Left kidney (tissue), 2 donors: Measurements from ENCODE around the gene TULP3. TPM values are rescaled to one million over a fixed set of nuclear protein-coding genes. Genes with fewer than 3 reads are reported as not detected.
A peak's percentile ranks its signal among the peaks of the same experiment; 100 is the strongest.

ENCODE experiments used
- DNase-seq: peaks from one replicate; pipeline ENCODE4 v3.0.0-alpha.2; 2013
- polyA plus RNA-seq: library from polyadenylated mRNA; unstranded; fragments of 120-200 nt; gene quantifications from one replicate; pipeline ENCODE4 v1.2.1, GENCODE V29; 2013; ENCODE audit not compliant: insufficient read length

Gene TULP3
- polyA plus RNA-seq, 1 donor = 34.7 TPM

DNA sequence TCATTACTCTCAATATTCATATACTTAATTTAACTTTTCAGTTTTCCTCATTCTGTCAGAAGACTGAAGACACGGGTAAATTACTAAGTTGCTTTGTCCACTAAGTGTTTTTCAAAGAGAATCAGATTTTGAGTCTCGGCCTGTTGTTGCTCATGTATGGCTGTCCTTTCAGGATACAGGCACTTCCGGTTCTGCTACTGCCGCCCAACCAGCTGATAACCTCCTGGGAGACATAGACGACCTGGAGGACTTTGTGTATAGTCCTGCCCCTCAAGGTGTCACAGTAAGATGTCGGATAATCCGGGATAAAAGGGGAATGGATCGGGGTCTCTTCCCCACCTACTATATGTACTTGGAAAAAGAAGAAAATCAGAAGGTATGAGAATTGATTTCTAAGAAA, 40.2 kb downstream of the TULP3 start:
- DNase-seq = no peak

DNA sequence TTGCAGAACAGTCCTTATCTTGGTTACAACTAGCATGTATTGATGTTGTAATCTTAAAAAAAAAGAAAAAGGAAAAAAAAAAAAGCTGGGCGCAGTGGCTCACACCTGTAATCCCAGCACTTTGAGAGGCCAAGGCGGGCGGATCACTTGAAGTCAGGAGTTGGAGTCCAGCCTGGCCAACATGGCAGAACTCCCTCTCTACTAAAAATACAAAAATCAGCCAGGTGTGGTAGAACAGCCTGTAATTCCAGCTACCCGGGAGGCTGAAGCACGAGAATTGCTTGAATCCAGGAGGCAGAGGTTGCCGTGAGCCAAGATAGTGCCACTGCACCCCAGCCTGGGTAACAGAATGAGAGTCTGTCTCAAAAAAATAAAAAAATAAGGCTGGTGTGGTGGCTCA, 42.9 kb downstream of the TULP3 start:
- no peak for DNase-seq

DNA sequence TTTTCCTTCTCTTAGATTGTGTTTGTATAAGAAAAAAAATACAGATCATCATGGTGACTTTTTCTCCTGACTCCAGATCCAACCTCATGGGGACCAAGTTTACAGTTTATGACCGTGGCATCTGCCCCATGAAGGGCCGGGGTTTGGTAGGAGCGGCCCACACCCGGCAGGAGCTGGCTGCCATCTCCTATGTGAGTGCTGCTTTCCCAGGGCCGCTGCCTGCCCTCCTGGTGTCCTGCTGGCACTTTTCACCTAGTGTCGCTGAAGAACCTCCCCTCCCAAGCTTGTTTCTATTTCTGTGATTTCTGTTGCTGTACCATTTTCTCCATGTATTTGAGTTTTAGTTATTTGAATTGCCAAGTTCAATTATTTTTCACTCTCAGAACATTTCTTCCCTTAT, 43.7 kb downstream of the TULP3 start:
- DNase-seq = no peak

DNA sequence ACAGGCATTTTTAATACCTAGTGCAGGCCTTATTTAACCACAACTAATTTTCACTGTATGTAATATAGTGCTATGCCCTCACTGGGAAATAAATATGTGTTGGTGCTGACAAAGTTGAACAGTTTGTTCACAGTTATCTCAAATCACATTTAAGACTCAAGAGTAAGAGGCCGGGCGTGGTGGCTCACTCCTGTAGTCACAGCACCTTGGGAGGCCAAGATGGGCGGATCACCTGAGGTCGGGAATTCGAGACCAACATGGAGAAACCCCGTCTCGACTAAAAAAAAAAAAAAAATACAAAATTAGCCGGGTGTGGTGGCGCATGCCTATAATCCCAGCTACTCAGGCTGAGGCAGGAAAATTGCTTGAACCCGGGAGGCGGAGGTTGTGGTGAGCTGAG, 45.6 kb downstream of the TULP3 start:
- DNase-seq = no peak

DNA sequence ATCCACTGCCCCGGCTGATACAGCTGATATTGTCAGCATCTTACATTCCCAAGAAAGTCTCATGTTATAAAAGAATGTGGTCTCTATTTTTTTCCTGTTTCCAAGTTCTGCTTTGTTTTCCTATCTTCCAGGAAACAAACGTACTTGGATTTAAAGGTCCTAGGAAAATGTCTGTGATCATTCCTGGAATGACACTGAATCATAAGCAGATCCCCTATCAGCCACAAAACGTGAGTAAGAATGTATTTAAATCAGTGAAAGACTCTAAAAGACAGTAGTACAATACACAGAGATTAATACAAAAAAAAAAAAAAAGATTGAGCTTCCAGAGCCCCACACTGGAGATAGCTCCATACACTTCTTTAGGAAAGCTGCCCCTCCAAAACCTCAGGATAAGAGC, 46.8 kb downstream of the TULP3 start:
- DNase-seq = no peak

DNA sequence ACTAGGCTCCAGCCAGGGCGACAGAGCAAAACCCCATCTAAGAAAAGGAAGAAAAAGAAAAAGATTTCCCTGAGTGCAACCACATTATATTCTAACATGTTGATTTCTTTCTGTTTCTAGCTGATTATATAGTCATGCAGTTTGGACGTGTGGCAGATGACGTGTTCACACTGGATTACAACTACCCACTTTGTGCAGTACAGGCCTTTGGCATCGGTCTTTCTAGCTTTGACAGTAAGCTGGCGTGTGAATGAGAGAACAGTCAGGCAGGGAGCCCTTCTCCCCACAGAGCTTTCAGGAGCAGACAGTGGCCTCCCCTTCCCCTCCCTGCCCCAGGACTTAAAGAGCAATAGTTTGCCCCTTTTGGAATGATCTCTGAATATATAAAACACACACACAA, 48.5 kb downstream of the TULP3 start:
- DNase-seq = no peak

DNA sequence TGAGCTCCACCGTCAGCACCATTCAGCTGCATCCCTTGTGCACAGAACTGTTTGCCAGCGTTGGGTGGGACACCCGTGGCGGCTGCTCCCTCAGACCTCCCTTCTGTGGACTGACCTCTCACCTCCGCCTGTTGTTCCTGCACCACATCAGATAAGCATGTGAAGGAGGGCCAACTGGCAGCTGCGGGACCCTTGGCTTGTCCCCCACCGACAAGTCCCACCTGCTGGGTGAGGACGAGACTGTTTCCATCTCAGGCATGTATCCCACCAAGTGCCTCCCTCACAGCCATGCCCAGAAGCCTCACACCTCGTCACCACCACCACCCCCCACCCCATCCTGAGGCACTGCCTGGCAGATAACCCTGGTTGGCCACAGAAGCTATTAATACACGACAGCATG, 49.9 kb downstream of the TULP3 start:
- no peak for DNase-seq

DNA sequence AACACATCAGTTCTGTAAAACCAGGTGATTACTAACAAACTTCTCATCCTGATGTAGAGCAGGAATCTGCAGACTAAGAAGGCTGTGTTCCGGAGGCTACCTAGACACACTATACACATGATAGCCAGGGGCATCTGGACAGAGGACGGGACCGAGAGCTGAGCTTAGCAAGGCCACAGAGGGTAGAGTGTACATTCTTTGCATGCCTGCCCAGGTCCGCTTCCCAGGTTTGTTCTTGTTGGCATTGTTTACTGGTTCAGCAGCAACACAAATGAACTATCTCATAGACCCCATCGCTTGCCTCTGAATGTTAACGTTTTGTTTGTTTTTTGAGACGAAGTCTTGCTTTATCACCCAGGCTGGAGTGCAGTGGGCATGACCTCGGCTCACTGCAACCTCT, 50.8 kb downstream of the TULP3 start:
- no peak for DNase-seq

DNA sequence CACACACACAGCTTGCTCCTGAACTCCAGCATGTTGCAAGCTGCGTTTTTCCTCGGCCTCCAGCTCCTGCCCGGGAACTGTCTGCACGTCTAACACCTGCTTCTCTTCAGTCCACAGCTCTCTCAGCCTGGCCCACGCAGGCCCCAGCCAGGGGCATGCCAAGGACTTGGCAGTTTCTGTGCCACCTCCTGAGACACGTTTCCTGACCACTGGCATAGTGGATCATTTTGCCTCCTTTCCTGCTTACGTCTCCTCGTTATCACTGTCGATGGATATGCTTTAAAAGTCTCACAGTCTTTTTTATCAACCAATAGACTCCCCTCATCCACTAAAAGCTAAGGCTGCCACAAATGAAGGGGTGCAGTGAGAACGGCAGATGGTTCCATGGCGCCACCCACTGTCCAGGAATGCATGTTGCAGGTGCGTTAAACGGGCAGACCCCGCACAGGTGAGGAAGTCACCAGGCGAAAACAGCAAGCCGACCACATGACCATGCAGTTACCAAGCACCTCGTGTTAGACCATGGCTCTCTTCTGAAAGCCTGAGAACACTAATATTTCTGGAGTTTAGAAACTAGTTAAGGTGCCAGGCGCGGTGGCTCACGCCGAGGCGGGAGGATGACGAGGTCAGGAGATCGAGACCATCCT, 53.8 kb downstream of the TULP3 start:
- no peak for DNase-seq

DNA sequence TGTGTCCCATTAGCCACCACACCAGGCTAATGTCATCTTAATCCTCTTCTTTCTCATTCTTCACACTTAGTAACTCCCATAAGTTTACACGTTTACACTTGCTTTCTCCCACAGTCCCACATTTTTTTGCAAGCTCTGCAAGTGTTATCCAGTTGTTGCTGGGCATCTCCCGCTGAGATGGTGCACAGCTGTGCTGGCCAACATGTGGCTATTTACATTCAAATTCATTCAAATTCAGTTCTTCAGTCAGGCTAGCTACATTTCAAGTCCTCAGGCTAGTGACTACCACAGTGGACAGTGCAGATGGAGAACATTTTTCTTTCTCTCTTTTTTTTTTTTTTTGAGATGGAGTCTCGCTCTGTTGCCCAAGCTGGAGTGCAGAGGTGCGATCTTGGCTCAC, 58.7 kb downstream of the TULP3 start:
- DNase-seq = no peak

DNA sequence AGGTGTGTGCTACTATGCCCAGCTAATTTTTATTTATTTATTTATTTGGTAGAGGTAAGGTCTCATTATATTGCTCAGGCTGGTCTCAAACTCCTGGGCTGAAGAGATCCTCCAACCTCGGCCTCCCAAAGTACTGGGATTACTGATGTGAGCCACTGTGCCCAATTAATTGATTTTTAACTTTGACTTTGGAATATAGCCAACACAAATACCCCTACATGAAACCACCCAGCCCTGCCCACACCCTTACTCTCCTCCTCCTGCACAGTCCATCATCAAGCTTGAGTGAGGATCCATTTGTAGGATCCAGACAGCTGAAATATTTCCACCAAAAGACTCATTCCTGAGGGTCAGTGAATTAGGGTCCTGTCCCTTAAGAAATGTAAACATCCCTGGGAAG, 65.2 kb downstream of the TULP3 start:
- no peak for DNase-seq

DNA sequence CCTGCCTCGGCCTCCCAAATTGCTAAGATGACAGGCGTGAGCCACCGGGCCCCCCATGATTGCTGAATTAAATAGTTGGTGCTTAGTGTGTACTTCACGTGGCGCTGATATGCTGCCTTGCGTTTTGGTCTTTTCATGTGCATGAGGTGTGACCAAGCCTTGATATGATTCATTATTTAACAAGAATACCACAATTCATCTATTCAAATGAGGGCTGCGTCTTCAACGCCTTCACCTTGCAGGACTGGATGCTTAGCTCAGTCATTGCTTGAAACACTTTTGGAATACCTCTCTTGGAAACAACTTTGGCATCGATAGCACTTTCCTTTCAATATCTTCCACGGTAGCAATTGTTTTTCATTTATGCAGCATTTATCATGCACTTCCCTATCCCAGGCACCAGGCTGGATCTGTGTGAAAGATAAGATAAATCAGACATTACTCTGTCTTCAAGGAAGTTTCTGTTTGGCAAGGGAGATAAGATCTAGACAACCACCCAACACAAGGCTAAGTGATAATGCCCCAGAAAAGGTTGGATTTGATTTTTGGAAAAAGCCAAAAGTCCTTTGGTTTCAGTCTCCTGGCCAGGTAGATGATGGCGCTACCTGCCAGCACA, 67.2 kb downstream of the TULP3 start:
- no peak for DNase-seq

DNA sequence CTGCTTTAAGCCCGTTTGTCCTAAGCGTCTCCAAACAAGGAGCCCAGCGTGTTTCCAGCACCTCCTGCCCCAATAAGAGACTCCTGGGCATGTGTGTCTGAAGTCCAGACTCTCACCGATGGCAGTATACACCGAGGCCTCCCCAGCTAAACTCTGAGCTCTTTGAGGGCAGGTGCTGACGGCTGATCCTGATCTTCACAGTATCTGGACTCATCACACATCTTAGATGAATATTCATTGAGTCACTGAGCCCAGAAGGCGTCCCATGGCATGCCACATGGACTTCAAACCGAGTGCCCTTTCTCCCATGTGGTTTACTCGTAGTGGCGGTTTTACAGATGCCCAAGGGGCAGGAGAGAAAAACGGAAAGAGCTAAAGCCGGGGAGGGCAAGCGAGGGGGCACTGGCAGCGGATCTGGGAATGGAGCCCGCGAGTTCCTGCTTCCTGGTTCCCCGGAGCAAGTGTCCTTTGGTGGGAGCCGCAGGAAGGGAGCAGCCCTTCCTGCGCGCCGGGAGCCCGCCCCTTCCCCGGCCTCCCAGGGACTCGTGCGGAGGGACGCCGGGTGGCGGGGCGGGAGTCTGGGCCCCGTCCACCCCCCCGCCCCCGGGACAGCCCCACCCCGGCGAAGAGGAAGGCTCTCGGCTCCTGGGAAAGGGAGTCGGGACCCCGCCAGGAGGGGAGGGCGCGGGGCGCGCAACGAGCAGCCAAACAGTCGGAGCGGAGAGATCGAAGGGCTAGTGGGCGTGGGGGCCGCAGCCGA, 67.9 kb downstream of the TULP3 start:
- no peak for DNase-seq

DNA sequence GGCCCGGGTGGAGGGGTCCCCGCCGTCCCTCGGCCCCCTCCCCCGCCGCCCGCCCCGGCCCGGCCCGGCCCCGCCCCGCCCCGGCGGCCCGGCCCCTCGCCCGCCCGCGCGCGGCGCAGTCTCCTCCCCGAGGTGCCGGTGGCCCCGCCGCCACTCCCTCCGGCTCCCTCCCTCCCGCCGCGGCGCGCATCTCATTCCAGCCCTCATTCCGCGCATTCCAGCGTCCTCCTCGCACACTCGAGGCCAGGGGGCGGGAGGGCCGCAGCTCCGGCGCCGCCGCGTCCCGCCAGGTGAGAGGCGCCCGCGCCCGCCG, 68.5 kb downstream of the TULP3 start, which contains the start of gene TEAD4:
TEAD4 (plus strand) TSS at position 206 of the 313 bp plus-strand sequence.
- peak; percentile 68 for DNase-seq

DNA sequence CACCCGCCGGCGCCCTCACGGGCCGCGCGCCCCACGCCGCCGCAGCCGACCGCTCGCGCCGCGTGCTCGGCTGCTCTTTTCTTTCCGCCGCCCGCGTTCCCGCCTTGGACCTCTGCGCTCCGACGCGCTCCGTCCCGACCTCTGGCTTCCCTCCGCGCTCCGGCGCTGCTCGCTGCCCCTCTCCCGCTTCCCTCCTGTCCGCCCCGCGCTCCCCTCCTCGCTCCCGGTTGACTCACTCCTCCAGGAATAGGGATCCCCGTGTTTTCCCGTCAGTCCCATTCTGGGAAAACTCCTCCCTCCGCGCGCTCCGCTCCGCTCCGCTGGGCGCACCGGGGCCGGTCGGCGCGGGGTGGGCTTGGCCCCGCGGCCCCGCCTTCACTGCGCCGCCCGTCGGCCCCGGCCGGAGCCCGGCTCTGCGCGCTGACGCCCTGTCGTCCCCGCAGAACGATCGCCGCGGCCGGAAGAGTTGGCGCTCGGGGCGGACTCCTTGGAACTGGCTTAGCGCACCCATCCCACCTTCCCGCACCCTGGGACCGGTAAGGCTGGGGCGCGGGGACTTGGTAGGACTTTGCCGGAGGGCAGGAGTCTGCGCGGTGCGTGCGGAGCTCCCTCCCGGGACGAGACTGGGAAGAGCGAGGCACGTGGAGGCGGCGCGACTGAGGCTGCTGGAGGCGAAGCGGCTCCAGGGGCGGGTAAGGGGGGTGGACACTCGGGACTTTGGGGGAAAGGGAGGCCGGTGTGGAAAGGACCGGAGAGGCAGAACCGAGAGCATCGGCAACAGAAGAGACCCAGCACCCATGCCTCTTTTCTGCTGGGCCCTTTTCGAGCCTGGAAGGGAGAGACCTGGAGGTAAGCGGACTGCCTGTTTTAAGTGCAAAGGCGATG, 69.1 kb downstream of the TULP3 start:
- no peak for DNase-seq

DNA sequence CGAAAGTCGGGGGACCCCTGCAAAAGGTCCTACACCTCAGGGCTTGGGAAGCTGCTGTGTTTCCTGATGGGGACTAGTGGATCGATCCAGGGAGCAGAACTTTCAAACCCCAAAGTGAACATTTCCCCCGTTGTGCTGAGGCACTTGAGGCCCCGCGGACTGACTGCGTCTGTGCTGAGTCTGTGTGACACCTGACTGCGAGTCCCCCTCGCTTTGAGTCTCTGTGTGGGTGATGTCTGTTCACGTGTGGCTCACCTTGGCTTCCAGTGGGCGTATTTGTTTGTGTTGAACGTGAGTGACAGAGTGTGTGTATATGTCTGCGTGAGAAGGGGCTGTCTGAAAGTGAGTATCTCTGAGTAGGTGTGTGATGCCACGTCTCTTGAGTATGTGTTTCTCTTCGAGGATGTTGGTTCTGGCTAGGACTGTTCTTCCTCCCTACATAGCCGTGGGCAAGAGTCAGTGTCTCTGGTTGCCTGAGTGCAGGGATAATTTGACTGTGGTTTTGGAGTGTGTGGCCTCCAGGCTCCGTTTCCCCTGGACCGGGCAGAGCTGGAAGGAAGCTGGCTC, 69.8 kb downstream of the TULP3 start:
- DNase-seq = no peak

DNA sequence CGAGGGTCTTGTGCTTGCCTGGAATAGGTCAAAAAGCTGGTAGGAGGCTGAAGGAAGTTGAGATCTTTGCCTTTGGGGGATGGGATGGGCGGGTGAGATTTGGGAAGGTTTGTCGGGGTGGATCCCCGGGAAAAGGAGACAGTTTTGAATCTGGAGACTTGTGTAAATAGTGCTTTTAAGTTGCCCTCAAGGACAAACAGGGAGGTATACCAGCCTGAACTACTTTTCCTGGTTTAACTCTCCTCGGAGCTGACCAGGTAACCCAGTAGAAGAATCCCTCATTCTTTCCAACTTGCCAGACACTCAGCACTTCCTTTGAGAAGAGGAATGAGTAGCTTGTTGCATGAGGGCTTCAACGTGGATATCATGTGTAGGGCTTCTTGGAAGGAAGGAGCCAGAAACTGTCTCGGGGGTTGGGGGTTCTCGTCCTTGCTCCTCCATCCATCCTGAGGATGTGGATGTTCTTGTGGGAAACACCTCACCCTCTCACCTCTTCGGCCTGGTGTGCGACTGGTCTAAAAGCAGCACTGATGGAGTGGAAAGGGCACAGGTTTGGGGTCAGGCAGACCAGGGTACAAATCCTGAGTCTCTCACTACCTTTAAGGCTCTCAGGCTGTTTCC, 70.4 kb downstream of the TULP3 start:
- no peak for DNase-seq

DNA sequence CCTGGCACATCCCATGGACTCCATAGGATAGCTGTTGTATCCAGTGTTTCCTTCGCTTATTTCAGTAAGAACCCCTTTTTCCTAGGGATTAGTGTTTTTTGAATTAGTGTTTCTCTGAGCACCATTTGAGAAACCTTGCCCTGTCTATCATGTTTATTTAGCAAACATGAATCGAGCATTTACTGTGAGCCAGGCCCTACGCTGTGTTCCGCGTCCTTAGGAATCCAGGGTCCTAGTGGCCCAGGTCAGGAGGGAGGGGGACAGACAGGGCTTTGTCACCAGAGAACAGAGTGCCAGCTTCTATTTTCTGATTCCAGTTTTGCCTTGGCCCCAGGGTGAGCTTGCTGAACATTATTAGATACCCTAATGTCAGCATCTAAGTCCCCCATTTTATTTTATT, 71.0 kb downstream of the TULP3 start:
- DNase-seq = no peak

DNA sequence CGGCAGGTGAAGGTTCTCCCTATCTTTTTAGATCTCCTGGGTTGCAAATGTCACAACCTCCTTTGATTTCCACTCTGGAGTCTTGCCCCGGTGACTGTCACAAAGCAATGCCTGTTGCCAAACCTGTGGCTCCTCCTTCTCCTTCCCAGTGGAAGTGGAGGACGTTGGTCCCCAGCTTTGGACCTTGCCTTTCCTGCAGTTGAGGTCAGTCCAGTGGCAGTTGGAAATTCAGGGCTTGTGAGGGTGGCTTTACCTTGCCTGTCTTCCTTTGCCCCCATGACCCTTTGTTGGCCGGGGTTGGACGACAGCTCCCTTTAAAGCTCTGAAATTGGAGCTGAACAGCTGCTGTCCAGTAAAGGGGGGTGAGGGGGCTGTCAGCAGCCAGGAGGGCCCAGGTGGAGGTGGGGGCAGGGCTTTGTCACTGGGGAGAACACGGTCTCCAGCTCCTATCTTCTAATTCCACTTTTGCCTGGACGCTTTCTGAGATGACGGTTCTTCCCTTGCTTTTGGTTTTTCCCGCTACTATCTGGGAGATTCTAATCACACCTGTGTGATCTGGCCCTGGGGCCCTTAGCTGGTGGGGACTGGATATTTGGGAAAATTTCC, 72.6 kb downstream of the TULP3 start:
- no peak for DNase-seq

DNA sequence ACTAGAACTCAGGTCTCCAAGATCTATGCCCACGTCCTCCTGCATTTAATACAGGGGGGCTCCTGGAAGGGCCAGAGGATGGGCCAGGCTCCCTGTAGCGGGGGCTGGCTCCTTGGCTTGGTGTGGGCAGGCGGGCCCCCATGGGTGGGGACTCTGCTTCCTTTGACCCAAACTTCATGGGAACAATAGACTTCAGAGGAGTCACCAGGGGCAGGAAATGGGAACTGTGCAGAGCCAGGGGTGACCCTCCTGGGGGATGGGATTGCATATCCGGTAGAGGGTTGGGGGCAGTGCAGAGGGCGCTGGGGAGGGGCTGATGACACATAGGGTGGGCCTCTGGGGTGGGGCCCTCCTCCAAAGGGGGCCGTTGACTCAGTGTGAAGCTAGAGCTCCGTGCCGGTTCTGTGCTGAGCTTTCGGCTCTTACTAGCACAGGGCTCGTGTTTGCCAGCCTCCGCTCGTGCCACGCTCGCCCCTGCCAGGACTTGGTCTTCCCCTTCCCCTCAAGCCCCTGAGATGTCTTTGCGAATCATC, 73.1 kb downstream of the TULP3 start:
- no peak for DNase-seq

DNA sequence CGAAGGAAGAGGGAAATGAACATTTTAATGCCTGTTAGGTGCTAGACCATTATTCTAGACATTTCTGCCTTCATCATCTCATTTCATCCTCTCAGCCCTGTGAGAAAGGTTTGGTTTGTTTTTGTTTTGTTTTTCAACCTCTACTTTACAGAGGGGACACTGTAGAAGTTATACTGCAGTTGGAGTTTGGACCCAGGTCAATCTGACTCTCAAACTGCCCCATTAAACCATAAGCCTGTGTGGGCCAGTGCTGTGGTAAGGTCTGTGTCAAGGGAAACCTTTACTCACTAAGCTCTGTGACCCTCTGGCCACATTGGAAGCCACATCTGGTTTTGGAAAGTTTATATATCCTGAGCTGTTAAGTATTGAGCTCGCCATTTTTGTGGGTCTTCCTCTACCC, 77.0 kb downstream of the TULP3 start:
- DNase-seq = no peak
